ENCODE measurements around the gene RENBP.

GRCh38 chrX:153919281-153919680, 25.2 kb downstream of the RENBP start:
- TF ChIP-seq, protein P1, sequence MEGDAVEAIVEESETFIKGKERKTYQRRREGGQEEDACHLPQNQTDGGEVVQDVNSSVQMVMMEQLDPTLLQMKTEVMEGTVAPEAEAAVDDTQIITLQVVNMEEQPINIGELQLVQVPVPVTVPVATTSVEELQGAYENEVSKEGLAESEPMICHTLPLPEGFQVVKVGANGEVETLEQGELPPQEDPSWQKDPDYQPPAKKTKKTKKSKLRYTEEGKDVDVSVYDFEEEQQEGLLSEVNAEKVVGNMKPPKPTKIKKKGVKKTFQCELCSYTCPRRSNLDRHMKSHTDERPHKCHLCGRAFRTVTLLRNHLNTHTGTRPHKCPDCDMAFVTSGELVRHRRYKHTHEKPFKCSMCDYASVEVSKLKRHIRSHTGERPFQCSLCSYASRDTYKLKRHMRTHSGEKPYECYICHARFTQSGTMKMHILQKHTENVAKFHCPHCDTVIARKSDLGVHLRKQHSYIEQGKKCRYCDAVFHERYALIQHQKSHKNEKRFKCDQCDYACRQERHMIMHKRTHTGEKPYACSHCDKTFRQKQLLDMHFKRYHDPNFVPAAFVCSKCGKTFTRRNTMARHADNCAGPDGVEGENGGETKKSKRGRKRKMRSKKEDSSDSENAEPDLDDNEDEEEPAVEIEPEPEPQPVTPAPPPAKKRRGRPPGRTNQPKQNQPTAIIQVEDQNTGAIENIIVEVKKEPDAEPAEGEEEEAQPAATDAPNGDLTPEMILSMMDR (conservative IDR thresholded peaks at IDR 0.05 in 1 of 2, IDR thresholded peaks at IDR 0.05 in 1 of 2; ENCODE audit: extremely low read depth in 1 of 2, insufficient read depth in 1 of 2, low read depth in 1 of 2, low read length in 2 of 2) = no peak
- no peak for TF ChIP-seq EZH2 (IDR thresholded peaks at IDR 0.05; ENCODE audit: borderline replicate concordance, low read length)

All from mammary epithelial cell (primary cell).